Measurements from ENCODE around the gene PRMT7.

The PRMT7 gene

GRCh38 chr16:68310774-68311511 is at the start of gene PRMT7, which contains the start of gene SLC7A6OS:
Gene PRMT7, plus strand, starts transcription at chr16:68311019. Its CDS starts 4,961 bp downstream, at chr16:68315980.
Gene SLC7A6OS, minus strand, starts transcription at chr16:68310946. Its CDS starts 20 bp downstream, at chr16:68310926.
- peaks cover 4 to 44% (median 26%) of the 10 kb centered on the region in 11 experiments; a peak in 19 of 22 replicates for H4K20me1 ChIP-seq
- peak within 1 kb of the TSS; percentile 91 to 100 (median 94) for H3K4me2 ChIP-seq
- H3K27me3 ChIP-seq, result no peaks in the 10 kb centered on the region
- peak within 1 kb of the TSS; percentile 56 to 91 (median 85) for H3K27ac ChIP-seq
- H3K9ac ChIP-seq, result peak within 1 kb of the TSS; percentile 89 to 97 (median 92)
- no peak for TF ChIP-seq Cebpa-rat (IDR thresholded peaks at IDR 0.05)
- peak within 1 kb of the TSS; percentile 84 to 98 (median 94) for H3K4me3 ChIP-seq
- peaks cover 27 to 38% (median 31%) of the 10 kb centered on the region in 10 experiments for H3K4me1 ChIP-seq
- H3K36me3 ChIP-seq, result peaks cover 54 to 72% (median 63%) of the 10 kb centered on the region in 11 experiments
- no peaks in the 10 kb centered on the region for H3K9me3 ChIP-seq (replicated peaks in 1 of 11)

DNA sequence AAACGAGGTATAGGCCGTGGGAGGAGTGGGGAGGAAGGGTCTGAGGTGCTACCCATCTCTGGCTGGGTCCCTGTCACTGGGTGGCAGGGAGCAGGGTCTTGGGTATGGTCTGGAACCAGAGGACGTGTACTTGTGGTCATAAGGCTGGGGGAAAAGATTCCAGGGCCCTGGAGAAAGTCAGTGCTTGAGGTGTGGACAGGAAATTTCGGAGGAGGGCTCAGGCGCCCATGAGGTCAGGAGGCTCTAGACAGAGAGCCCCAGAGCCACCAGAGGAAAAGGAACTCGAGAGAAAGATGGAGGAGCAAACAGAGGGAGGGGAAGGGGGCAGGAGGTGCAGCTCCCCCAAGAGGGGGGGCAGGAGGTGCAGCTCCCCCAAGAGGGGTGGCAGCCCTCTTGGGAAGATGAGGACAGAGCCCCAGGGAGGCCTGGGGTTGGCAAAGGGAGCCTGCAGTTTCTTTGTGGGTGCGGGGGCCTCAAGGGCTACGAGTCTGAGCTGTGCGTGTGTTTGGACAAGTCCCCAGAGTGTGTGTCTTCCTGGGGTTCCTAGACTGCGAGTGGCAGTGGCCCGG is 47.2 kb upstream of the PRMT7 start:
- H3K27me3 ChIP-seq, result no peaks in the 10 kb centered on the region
- peaks cover 26 to 46% (median 35%) of the 10 kb centered on the region in 11 experiments for H3K36me3 ChIP-seq
- peak overlapping the region; percentile 75 to 92 (median 83) for H3K4me3 ChIP-seq
- peaks cover 43 to 89% (median 77%) of the 10 kb centered on the region in 10 experiments for H3K4me1 ChIP-seq
- H3K9me3 ChIP-seq (replicated peaks in 1 of 11), result no peaks in the 10 kb centered on the region
- H3K4me2 ChIP-seq, result peak overlapping the region; percentile 83 to 97 (median 89)
- peak overlapping the region; percentile 87 to 98 (median 92) for H3K9ac ChIP-seq
- no peak for TF ChIP-seq Cebpa-rat (IDR thresholded peaks at IDR 0.05)
- peak overlapping the region; percentile 85 to 97 (median 93) for H3K27ac ChIP-seq
- H4K20me1 ChIP-seq, result peaks cover 14 to 56% (median 30%) of the 10 kb centered on the region in 11 experiments; a peak in 18 of 22 replicates

DNA sequence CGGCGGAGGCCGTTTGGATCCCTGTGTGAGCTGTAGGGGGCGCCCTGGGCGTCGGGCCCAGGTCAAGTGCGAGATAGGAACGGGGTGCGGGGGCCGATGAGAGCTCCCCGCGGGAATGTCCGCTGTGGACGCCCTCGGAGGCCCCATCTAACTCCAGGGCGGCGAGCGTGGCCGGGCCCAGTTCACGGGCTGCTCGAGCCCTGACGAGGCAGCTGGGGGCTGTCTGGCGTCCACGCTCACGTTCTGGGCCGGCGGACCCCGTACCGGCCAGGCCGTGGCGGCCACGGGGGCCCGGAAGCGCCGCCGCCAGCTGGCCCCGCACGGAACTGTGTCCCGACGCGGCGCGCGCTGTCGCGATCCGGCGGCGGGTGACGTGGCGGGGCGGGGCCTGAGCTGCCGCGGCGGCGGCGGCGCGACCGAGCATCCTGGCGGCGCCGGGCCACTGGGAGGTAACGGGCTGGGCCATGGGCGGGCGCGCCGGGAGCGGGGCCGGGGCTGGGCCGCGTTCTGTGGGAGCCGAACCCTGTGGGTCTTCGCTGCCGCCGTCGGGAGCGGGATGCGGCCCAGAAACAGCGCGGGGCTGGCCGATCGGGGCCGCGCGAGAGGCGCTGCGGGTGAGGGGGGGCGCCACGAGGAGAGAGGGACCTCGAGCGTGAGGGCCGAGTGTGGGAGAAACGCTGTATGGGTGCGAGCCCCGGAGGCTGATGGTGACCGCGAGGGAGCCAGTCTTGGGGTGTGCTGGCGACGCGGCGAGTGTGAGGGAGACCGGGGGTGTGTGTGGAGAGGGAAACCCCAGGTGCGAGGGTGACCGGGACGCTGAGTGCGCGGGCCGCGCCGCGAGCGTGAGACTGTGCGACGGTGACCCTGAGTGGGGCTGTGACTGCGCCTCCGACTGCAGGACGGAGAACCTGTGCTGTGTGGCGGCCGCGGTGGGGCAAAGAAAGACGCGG is 46.4 kb upstream of the PRMT7 start, which contains the start of gene SLC7A6:
SLC7A6 (plus strand) TSS at position 399 of the 950 bp plus-strand sequence. CDS start 10,201 bp downstream, outside the sequence.
- Histone ChIP-seq H3K4me3 (peak within 1 kb of the TSS; percentile 75 to 92 (median 83)), H3K4me2 (peak within 1 kb of the TSS; percentile 83 to 97 (median 89)), H3K27me3 (no peaks in the 10 kb centered on the region), H3K27ac (peak within 1 kb of the TSS; percentile 85 to 97 (median 93)), H3K9ac (peak within 1 kb of the TSS; percentile 87 to 98 (median 92)), H3K36me3 (peaks cover 24 to 46% (median 36%) of the 10 kb centered on the region in 11 experiments), H3K4me1 (peaks cover 35 to 82% (median 70%) of the 10 kb centered on the region in 10 experiments), H3K9me3 (replicated peaks in 1 of 11) (no peaks in the 10 kb centered on the region), H4K20me1 (peaks cover 18 to 53% (median 36%) of the 10 kb centered on the region in 11 experiments; a peak in 20 of 22 replicates)
- no peak for TF ChIP-seq Cebpa-rat (IDR thresholded peaks at IDR 0.05)

DNA sequence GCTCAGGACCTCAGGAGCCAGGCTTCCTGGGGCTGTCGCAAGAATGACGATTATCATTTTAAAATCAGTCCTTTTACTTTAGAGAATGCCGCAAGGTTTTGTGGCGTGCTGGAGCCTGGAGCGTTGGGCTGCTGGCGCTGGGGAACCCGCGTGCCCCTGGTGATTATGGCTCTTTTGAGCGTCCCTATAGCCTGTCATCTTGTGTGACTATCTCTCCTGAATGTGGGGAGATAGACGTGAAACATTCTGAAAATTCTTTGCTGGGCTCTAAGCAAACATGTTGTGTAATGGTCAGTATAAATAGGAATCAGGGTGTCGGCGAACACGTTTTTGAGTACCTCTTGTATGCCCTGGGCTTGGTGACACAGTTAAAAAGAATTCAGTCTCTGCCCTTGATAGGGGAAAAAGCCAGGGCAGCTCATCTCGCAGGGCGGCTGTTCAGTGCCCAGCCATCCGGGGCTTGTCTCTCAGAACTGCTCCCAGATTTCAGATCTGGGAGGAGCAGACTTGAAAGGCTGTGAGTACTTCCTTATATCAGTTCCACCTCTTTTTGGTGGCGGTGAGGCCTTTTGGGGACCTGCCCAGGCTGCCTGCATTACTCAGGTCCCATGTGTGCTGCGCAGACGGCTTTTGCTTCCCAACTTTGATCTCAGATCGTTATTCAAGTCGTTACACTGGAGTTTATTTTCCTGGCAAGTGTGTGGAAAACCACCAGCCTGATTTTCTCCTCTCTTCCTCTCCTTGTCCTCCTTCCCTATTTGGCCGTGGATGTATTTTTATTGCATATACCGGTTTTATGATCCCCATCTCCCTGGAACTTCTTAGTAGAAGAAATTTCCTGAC is 45.5 kb upstream of the PRMT7 start:
- Histone ChIP-seq H3K9ac (peak overlapping the region; percentile 87 to 98 (median 92)), H4K20me1 (peaks cover 11 to 57% (median 45%) of the 10 kb centered on the region in 11 experiments; a peak in 20 of 22 replicates), H3K27ac (peak overlapping the region; percentile 85 to 97 (median 93)), H3K9me3 (replicated peaks in 1 of 11) (no peaks in the 10 kb centered on the region), H3K36me3 (peaks cover 21 to 46% (median 36%) of the 10 kb centered on the region in 11 experiments; a peak in 21 of 22 replicates), H3K4me2 (peak overlapping the region; percentile 83 to 97 (median 89)), H3K27me3 (no peaks in the 10 kb centered on the region), H3K4me3 (peak overlapping the region; percentile 75 to 92 (median 83)), H3K4me1 (peaks cover 26 to 73% (median 61%) of the 10 kb centered on the region in 10 experiments)
- TF ChIP-seq Cebpa-rat (IDR thresholded peaks at IDR 0.05), result 0 out of 22 replicates have a peak, but pooled peaks of 1 of the 11 experiments have one; percentile 13

DNA sequence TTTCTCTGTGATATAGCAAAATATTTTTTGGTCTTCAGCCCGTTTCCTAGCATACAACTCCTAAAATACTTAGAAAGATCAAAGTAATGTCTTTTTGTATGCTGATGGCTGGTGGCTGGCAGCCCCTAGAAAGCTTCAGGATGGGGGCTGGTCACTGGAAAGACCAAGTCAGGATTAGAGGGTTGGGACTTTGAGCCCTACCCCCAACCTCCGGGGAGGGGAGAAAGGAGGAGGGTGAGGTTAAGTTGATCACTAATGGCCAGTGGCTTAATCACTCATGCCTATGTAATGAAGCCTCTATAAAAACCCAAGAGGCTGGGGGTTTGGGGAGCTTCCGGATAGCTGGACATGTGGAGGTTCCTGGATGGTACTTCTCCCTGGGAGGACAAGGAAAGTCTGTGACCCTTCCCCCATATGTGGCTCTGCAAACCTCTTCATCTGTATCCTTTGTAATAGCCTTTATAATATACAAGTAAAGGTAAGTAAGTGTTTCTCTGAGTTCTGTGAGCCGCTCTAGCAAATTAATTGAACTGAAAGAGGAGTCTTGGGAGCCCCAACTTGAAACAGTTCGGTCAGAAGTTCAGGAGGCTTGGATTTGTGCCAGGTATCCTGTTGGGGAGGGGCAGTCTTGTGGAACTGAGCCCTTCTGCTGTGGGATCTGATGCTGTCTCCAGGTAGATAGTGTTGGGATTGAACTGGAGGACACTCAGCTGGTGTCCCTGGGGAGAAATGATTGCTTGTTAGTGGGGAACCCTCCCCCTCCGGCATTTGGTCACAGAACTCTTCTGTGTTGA is 43.0 kb upstream of the PRMT7 start:
- no peak overlapping the region for H3K4me3 ChIP-seq
- H3K27me3 ChIP-seq, result no peaks in the 10 kb centered on the region
- H3K4me2 ChIP-seq, result peak overlapping the region in 10 of 11 experiments; percentile 7 to 94 (median 86); a peak in 18 of 22 replicates
- peaks cover 25 to 55% (median 50%) of the 10 kb centered on the region in 10 experiments for H3K4me1 ChIP-seq
- peaks cover 30 to 60% (median 54%) of the 10 kb centered on the region in 11 experiments for H3K36me3 ChIP-seq
- TF ChIP-seq Cebpa-rat (IDR thresholded peaks at IDR 0.05), result no peak
- H4K20me1 ChIP-seq, result peaks cover 5 to 82% (median 65%) of the 10 kb centered on the region in 11 experiments; a peak in 20 of 22 replicates
- H3K27ac ChIP-seq, result peak overlapping the region in 2 of 11 experiments; percentile 2 to 36; a peak in 2 of 22 replicates
- H3K9ac ChIP-seq, result peak overlapping the region in 4 of 11 experiments; percentile 14 to 46 (median 44); a peak in 5 of 22 replicates
- H3K9me3 ChIP-seq (replicated peaks in 1 of 11), result no peaks in the 10 kb centered on the region

GRCh38 chr16:68269793-68270192 is 41.0 kb upstream of the PRMT7 start:
- peaks cover 21 to 57% (median 50%) of the 10 kb centered on the region in 10 experiments for H3K4me1 ChIP-seq
- H3K9me3 ChIP-seq (replicated peaks in 1 of 11), result no peaks in the 10 kb centered on the region
- H3K4me3 ChIP-seq, result no peak overlapping the region
- no peak overlapping the region for H3K4me2 ChIP-seq
- H3K27ac ChIP-seq, result no peak overlapping the region
- H3K36me3 ChIP-seq, result peaks cover 50 to 80% (median 74%) of the 10 kb centered on the region in 11 experiments
- H4K20me1 ChIP-seq, result peaks cover 12 to 100% (median 82%) of the 10 kb centered on the region in 11 experiments; a peak in 20 of 22 replicates
- H3K9ac ChIP-seq, result no peak overlapping the region
- no peaks in the 10 kb centered on the region for H3K27me3 ChIP-seq
- no peak for TF ChIP-seq Cebpa-rat (IDR thresholded peaks at IDR 0.05)

GRCh38 chr16:68270353-68270752 is 40.5 kb upstream of the PRMT7 start:
- peaks cover 12 to 100% (median 84%) of the 10 kb centered on the region in 11 experiments; a peak in 20 of 22 replicates for H4K20me1 ChIP-seq
- H3K27ac ChIP-seq, result no peak overlapping the region
- no peak overlapping the region for H3K4me2 ChIP-seq
- no peak overlapping the region for H3K9ac ChIP-seq
- H3K4me1 ChIP-seq, result peaks cover 26 to 60% (median 52%) of the 10 kb centered on the region in 10 experiments
- H3K36me3 ChIP-seq, result peaks cover 53 to 86% (median 79%) of the 10 kb centered on the region in 11 experiments
- TF ChIP-seq Cebpa-rat (IDR thresholded peaks at IDR 0.05), result no peak
- no peaks in the 10 kb centered on the region for H3K27me3 ChIP-seq
- no peaks in the 10 kb centered on the region for H3K9me3 ChIP-seq (replicated peaks in 1 of 11)
- no peak overlapping the region for H3K4me3 ChIP-seq
